GM23248 (cell line): Measurements from ENCODE around the gene NPM1. TPM values are rescaled to one million over a fixed set of nuclear protein-coding genes. Genes with fewer than 3 reads are reported as not detected.

Experiments
- DNase-seq: peaks from one replicate; pipeline ENCODE4 v3.0.0-alpha.2; 2015
- H2AFZ ChIP-seq: fragments of 200-600 bp; sonication (generic); 2 replicates; pipeline ENCODE4 v1.6.1; 2016; ENCODE audit warnings: antibody characterized with exemption
- H3F3A ChIP-seq: fragments of 200-600 bp; sonication (generic); 2 replicates; pipeline ENCODE4 v1.6.1; 2016; ENCODE audit warnings: mild to moderate bottlenecking, antibody characterized with exemption, mixed run types; ENCODE audit not compliant: insufficient read depth
- H3K27ac ChIP-seq: fragments of 200-600 bp; sonication (generic); 2 replicates; pipeline ENCODE4 v1.5.1; 2016; ENCODE audit warnings: mild to moderate bottlenecking
- H3K27me3 ChIP-seq: fragments of 200-600 bp; sonication (generic); replicated peaks from 2 replicates; pipeline ENCODE4 v1.6.1; 2016; ENCODE audit warnings: mild to moderate bottlenecking; ENCODE audit not compliant: insufficient read depth
- H3K36me3 ChIP-seq: fragments of 200-600 bp; sonication (generic); 2 replicates; pipeline ENCODE4 v1.6.1; 2016; ENCODE audit warnings: low read depth, mild to moderate bottlenecking
- H3K4me1 ChIP-seq: fragments of 200-600 bp; sonication (generic); 2 replicates; pipeline ENCODE4 v1.6.1; 2016; ENCODE audit warnings: mild to moderate bottlenecking; ENCODE audit not compliant: insufficient read depth
- H3K4me2 ChIP-seq: fragments of 200-600 bp; sonication (generic); one replicate; pipeline ENCODE4 v1.6.1; 2016; ENCODE audit warnings: mild to moderate bottlenecking; ENCODE audit not compliant: unreplicated experiment
- H3K4me3 ChIP-seq: fragments of 200-600 bp; sonication (generic); 2 replicates; pipeline ENCODE4 v1.5.1; 2016; ENCODE audit warnings: mild to moderate bottlenecking
- H3K79me2 ChIP-seq: fragments of 200-600 bp; sonication (generic); 2 replicates; pipeline ENCODE4 v1.6.1; 2016; ENCODE audit warnings: mild to moderate bottlenecking; ENCODE audit not compliant: insufficient read depth
- H3K9ac ChIP-seq: fragments of 200-600 bp; sonication (generic); 2 replicates; pipeline ENCODE4 v1.6.1; 2016; ENCODE audit warnings: mild to moderate bottlenecking
- H3K9me2 ChIP-seq: fragments of 200-600 bp; sonication (generic); 2 replicates; pipeline ENCODE4 v1.6.1; 2016; ENCODE audit warnings: mixed run types, mild to moderate bottlenecking, moderate library complexity; ENCODE audit not compliant: insufficient read depth
- H3K9me3 ChIP-seq: fragments of 200-600 bp; sonication (generic); one replicate; pipeline ENCODE4 v1.6.1; 2017; ENCODE audit warnings: low read depth
- H4K20me1 ChIP-seq: fragments of 200-600 bp; sonication (generic); 2 replicates; pipeline ENCODE4 v1.6.0; 2016; ENCODE audit not compliant: insufficient read depth
- EZH2 ChIP-seq: fragments of 200-600 bp; sonication (generic); IDR thresholded peaks from 2 replicates; pipeline ENCODE4 v1.6.1; 2018; ENCODE audit warnings: antibody characterized with exemption, mild to moderate bottlenecking; ENCODE audit not compliant: insufficient read depth, poor library complexity, severe bottlenecking
- EZH2phosphoT487 ChIP-seq: fragments of 200-600 bp; sonication (generic); IDR thresholded peaks from 2 replicates; pipeline ENCODE4 v1.6.1; 2018; ENCODE audit warnings: antibody characterized with exemption, moderate library complexity, mild to moderate bottlenecking, low read depth; ENCODE audit not compliant: insufficient read depth
- WGBS, 2 experiments: methylation state at CpG; one replicate each; pipeline ENCODE4 v1.1.6; 2015 to 2017; ENCODE audit warnings: low lambda C conversion rate in 2 of 2, low coverage in 1 of 2; ENCODE audit errors: missing lambda C conversion rate in 2 of 2; 5-methylcytosine and 5-hydroxymethylcytosine counted together
- in situ Hi-C: fragments of 300-500 bp; cut with MboI; formaldehyde crosslinking; loops from 2 replicates; pipeline ENCODE4 v1.15.0; 2020
- polyA plus RNA-seq: library from polyadenylated mRNA; unstranded; fragments of >200 nt; fragmentation: Nextera tagmentation; extraction: Ambion mirVana; gene quantifications from 2 replicates; pipeline ENCODE4 v1.2.1, GENCODE V29; 2016
- total RNA-seq: library from RNA; depleted of rRNA; stranded (reverse); fragments of >200 nt; shearing (Covaris generic); gene quantifications from 2 replicates; pipeline ENCODE4 v1.2.3, GENCODE V29; 2014

The NPM1 gene
- total and polyA plus RNA-seq, 2 experiments from 2014 or later, result 584 to 757 TPM

GRCh38 chr5:171441246-171441791 is 53.7 kb downstream of the NPM1 start:
- in situ Hi-C loops, result no loop called here
- DNase-seq, result no peak
- H3K79me2 ChIP-seq, result no peaks in the 10 kb centered on the region
- no peak for TF ChIP-seq EZH2phosphoT487
- no peak for TF ChIP-seq EZH2
- no peaks in the 10 kb centered on the region for H3K9me2 ChIP-seq
- WGBS, 2 experiments, result 94 to 95% methylated on average over 14 of the region's 14 CpGs
- no peaks in the 10 kb centered on the region for H4K20me1 ChIP-seq
- peaks cover 9% of the 10 kb centered on the region for H3K4me1 ChIP-seq
- H3K36me3 ChIP-seq, result no peaks in the 10 kb centered on the region
- H3K9ac ChIP-seq, result no peak overlapping the region
- H2AFZ ChIP-seq, result no peak overlapping the region
- H3K4me2 ChIP-seq, result no peak overlapping the region
- H3K27me3 ChIP-seq, result no peaks in the 10 kb centered on the region
- H3K27ac ChIP-seq, result no peak overlapping the region
- H3K9me3 ChIP-seq, result no peaks in the 10 kb centered on the region
- H3F3A ChIP-seq, result no peaks in the 10 kb centered on the region
- no peak overlapping the region for H3K4me3 ChIP-seq

GRCh38 chr5:171442287-171443042 is 54.8 kb downstream of the NPM1 start:
- Histone ChIP-seq H3K9me3 (no peaks in the 10 kb centered on the region), H3K4me3 (no peak overlapping the region), H3K79me2 (no peaks in the 10 kb centered on the region), H3K36me3 (no peaks in the 10 kb centered on the region), H3K27me3 (no peaks in the 10 kb centered on the region), H3F3A (no peaks in the 10 kb centered on the region), H2AFZ (no peak overlapping the region), H3K9me2 (no peaks in the 10 kb centered on the region), H4K20me1 (no peaks in the 10 kb centered on the region), H3K4me2 (no peak overlapping the region), H3K27ac (no peak overlapping the region), H3K4me1 (peaks cover 10% of the 10 kb centered on the region), H3K9ac (no peak overlapping the region)
- DNase-seq, result no peak
- no peak for TF ChIP-seq EZH2
- TF ChIP-seq EZH2phosphoT487, result no peak
- WGBS, 2 experiments, result 90 to 94% methylated on average over 13 of the region's 13 CpGs
- in situ Hi-C loops, result no loop called here

GRCh38 chr5:171444582-171444981 is 56.9 kb downstream of the NPM1 start:
- Histone ChIP-seq H3K9me3 (no peaks in the 10 kb centered on the region), H3K9ac (no peak overlapping the region), H3K4me2 (no peak overlapping the region), H3K27ac (no peak overlapping the region), H3K4me1 (peaks cover 10% of the 10 kb centered on the region), H3K4me3 (no peak overlapping the region), H3K9me2 (no peaks in the 10 kb centered on the region), H3K36me3 (no peaks in the 10 kb centered on the region), H3K27me3 (no peaks in the 10 kb centered on the region), H4K20me1 (no peaks in the 10 kb centered on the region), H2AFZ (no peak overlapping the region), H3F3A (0 out of 2 replicates have a peak, but pooled peaks cover under 1% of the 10 kb centered on the region), H3K79me2 (no peaks in the 10 kb centered on the region)
- 81 to 82% methylated on average over 9 to 12 of the region's 12 CpGs for WGBS, 2 experiments
- in situ Hi-C loops, result no loop called here
- peak; percentile 65 for DNase-seq
- TF ChIP-seq EZH2, result no peak
- no peak for TF ChIP-seq EZH2phosphoT487

- DNase-seq, result peak; percentile 89
These were observed 58.2 kb downstream of the NPM1 start for GRCh38 chr5:171445644-171446516.

More at GRCh38 chr5:171445644-171446516, 58.2 kb downstream of the NPM1 start:
- Histone ChIP-seq H3K36me3 (no peaks in the 10 kb centered on the region), H3K9me2 (no peaks in the 10 kb centered on the region), H3K79me2 (no peaks in the 10 kb centered on the region), H3K4me1 (peaks cover 16% of the 10 kb centered on the region), H3K27ac (peak overlapping the region; percentile 13), H3F3A (0 out of 2 replicates have a peak, but pooled peaks cover 5% of the 10 kb centered on the region), H3K27me3 (no peaks in the 10 kb centered on the region), H4K20me1 (no peaks in the 10 kb centered on the region), H3K9me3 (no peaks in the 10 kb centered on the region), H3K4me2 (no peak overlapping the region), H3K9ac (peak overlapping the region; percentile 35; the same call in 1 of the 2 replicates), H2AFZ (no peak overlapping the region), H3K4me3 (no peak overlapping the region)
- 34 to 46% methylated on average over 13 to 14 of the region's 14 CpGs for WGBS, 2 experiments
- TF ChIP-seq EZH2phosphoT487 (no peak), EZH2 (no peak)
- in situ Hi-C loops, result no loop called here
